K562 (cell line): ENCODE results near the gene MYCL. TPM values are rescaled to one million over a fixed set of nuclear protein-coding genes. Genes with fewer than 3 reads are reported as not detected.
A peak's percentile ranks its signal among the peaks of the same experiment; 100 is the strongest.

Experiments
- ATAC-seq: fragments of 200-7000 bp; cut with Tn5 transposase; 3 replicates; pipeline ENCODE4 v1.9.1; 2020; ENCODE audit warnings: moderate library complexity
- BruUV-seq: library from RNA; stranded (reverse); fragments of 400-500 nt; replicated peaks from 2 replicates; lab custom pipeline; 2021; lab: Mats Ljungman, UMichigan
- CTCF ChIA-PET: fragments of 300-600 bp; formaldehyde crosslinking; extraction: SDS; loops from one replicate; lab custom pipeline; 2021; ENCODE audit warnings: low intra/inter-chr PET ratio; lab: Yijun Ruan, JAX
- POLR2A ChIA-PET: fragments of 300-600, 350-650 bp; sonication (Branson Sonifier 250); formaldehyde crosslinking; extraction: SDS; loops from one replicate; lab custom pipeline; 2021; ENCODE audit warnings: antibody characterized with exemption, inconsistent platforms; lab: Yijun Ruan, JAX
- DNase-seq, 4 experiments: peaks; one replicate each; pipeline versions ENCODE4 v3.0.0 to v3.0.0-alpha.2; 2011 to 2018; ENCODE audit warnings: low spot score in 3 of 4, mixed read lengths in 3 of 4; ENCODE audit errors: extremely low read depth in 1 of 4
- FAIRE-seq: peaks from 2 replicates; lab custom pipeline; 2011; peaks lifted over from hg19 to GRCh38; lab: Jason Lieb, UNC
- H2AFZ ChIP-seq: 2 replicates; pipeline ENCODE4 v1.6.0; 2011; ENCODE audit warnings: low read depth, low read length, control low read depth, inconsistent platforms
- H3K27ac ChIP-seq: fragments of 200-600 bp; 3 replicates; pipeline ENCODE4 v1.8.0; 2011; ENCODE audit warnings: low read depth, mild to moderate bottlenecking, control low read depth, inconsistent platforms, low read length, moderate library complexity, mixed read lengths; ENCODE audit errors: extremely low read depth
- H3K27me3 ChIP-seq, 2 experiments: fragments of 300-600 bp in 1 of 2; 2 replicates in 1 of 2; 3 replicates in 1 of 2; pipeline versions ENCODE4 v1.6.0 to v1.8.0; 2011; ENCODE audit warnings: inconsistent platforms in 2 of 2, low read length in 2 of 2, mild to moderate bottlenecking in 1 of 2, mixed read lengths in 1 of 2, moderate library complexity in 1 of 2; ENCODE audit not compliant: control insufficient read depth in 2 of 2, insufficient read depth in 2 of 2
- H3K36me3 ChIP-seq: fragments of 300-600 bp; 3 replicates; pipeline ENCODE4 v1.8.0; 2011; ENCODE audit warnings: mild to moderate bottlenecking, low read length, inconsistent platforms; ENCODE audit not compliant: control insufficient read depth, insufficient read depth
- H3K4me1 ChIP-seq, 2 experiments: fragments of 200-600 bp in 1 of 2; replicated peaks in 1 of 2; 2 replicates in 1 of 2; 3 replicates in 1 of 2; pipeline versions ENCODE4 v1.5.1 to v1.8.0; 2011; ENCODE audit warnings: inconsistent platforms in 2 of 2, low read length in 2 of 2, mild to moderate bottlenecking in 1 of 2, mixed read lengths in 1 of 2, moderate library complexity in 1 of 2; ENCODE audit not compliant: control insufficient read depth in 2 of 2, insufficient read depth in 2 of 2
- H3K4me2 ChIP-seq: 2 replicates; pipeline ENCODE4 v1.6.1; 2011; ENCODE audit warnings: low read length, control low read depth, inconsistent platforms, mixed read lengths; ENCODE audit not compliant: insufficient read depth
- H3K4me3 ChIP-seq: fragments of 200-600 bp; sonication (generic), shearing (Covaris generic); 2 replicates; pipeline ENCODE4 v1.5.1; 2016; ENCODE audit warnings: control low read depth, inconsistent platforms
- H3K79me2 ChIP-seq: fragments of 200-600 bp; 3 replicates; pipeline ENCODE4 v1.8.0; 2011; ENCODE audit warnings: low read length, inconsistent platforms; ENCODE audit not compliant: control insufficient read depth, insufficient read depth
- H3K9ac ChIP-seq, 2 experiments: 2 replicates each; pipeline versions ENCODE4 v1.6.0 to v1.6.1; 2011; ENCODE audit warnings: low read depth in 2 of 2, low read length in 2 of 2, control low read depth in 1 of 2, inconsistent platforms in 1 of 2, mild to moderate bottlenecking in 1 of 2, mixed read lengths in 1 of 2; ENCODE audit not compliant: insufficient read depth in 1 of 2
- H3K9me1 ChIP-seq: one replicate; pipeline ENCODE4 v1.6.0; 2011; ENCODE audit warnings: inconsistent platforms, mild to moderate bottlenecking, low read length, moderate library complexity; ENCODE audit not compliant: control insufficient read depth, insufficient read depth
- H3K9me3 ChIP-seq: replicated peaks from 2 replicates; pipeline ENCODE4 v1.5.1; 2011; ENCODE audit warnings: low read depth, low read length, inconsistent platforms; ENCODE audit not compliant: control insufficient read depth, insufficient read depth
- H4K20me1 ChIP-seq: replicated peaks from 2 replicates; pipeline ENCODE4 v1.6.1; 2011; ENCODE audit warnings: low read length, inconsistent platforms, mixed read lengths; ENCODE audit not compliant: control insufficient read depth, insufficient read depth
- CBX1 ChIP-seq: sonication (generic); IDR thresholded peaks from 2 replicates; pipeline ENCODE4 v1.6.1; 2016; ENCODE audit warnings: antibody characterized with exemption, low read depth, mild to moderate bottlenecking
- ERF ChIP-seq: fragments of 450-650 bp; formaldehyde crosslinking; IDR thresholded peaks from 2 replicates; pipeline ENCODE4 v1.4.0; 2020; ENCODE audit warnings: mild to moderate bottlenecking, mixed read lengths
- NCOA2 ChIP-seq, 2 experiments: fragments of 450-650 bp; IDR thresholded peaks; 2 replicates each; pipeline ENCODE4 v1.6.1; 2018; ENCODE audit warnings: mild to moderate bottlenecking in 2 of 2, moderate library complexity in 1 of 2; ENCODE audit not compliant: partially characterized antibody in 2 of 2
- WGBS: fragments of 100-300 bp; shearing (Covaris generic); methylation state at CpG from one replicate; pipeline ENCODE4 v1.1.6; 2016; ENCODE audit warnings: low coverage, mixed read lengths; ENCODE audit not compliant: insufficient coverage; ENCODE audit errors: missing lambda C conversion rate; 5-methylcytosine and 5-hydroxymethylcytosine counted together
- in situ Hi-C: fragments of 300-500 bp; cut with MboI; formaldehyde crosslinking; loops from 4 replicates; pipeline ENCODE4 v1.15.0; 2018; ENCODE audit warnings: inconsistent platforms, mixed read lengths
- intact Hi-C: fragments of 100-400 bp; cut with micrococcal nuclease; formaldehyde crosslinking; loops from 2 replicates; pipeline ENCODE4 v1.14.2; 2022
- polyA plus RNA-seq, 8 experiments: library from polyadenylated mRNA; depleted of rRNA in 4 of 8; stranded (reverse) in 5 of 8; unstranded in 3 of 8; fragments of >200 nt; fragmentation: Nextera tagmentation in 2 of 8; fragmentation: Illumina TruSeq in 1 of 8; extraction: Ambion mirVana in 2 of 8; extraction: Trizol in 1 of 8; gene quantifications; 2 replicates each; pipeline versions ENCODE4 v1.2.1 to v1.2.3, GENCODE V29; 2011 to 2014; ENCODE audit warnings: inconsistent platforms in 1 of 8, missing spikeins in 1 of 8
- total RNA-seq, 7 experiments: library from RNA; depleted of rRNA in 6 of 7; stranded (reverse); fragments of >200 nt in 6 of 7; fragmentation: Illumina TruSeq in 2 of 7; extraction: Trizol in 2 of 7; gene quantifications; 2 replicates each; pipeline versions ENCODE4 v1.2.1 to v1.2.3, GENCODE V29; 2011 to 2021; ENCODE audit warnings: low replicate concordance in 1 of 7

MYCL gene
- total and polyA plus RNA-seq, 9 of the 15 experiments (the other 6 are each of a cell fraction or from before 2014, with no cell fraction given) = 3.5 to 22.0 (median 12.8) TPM

GRCh38 chr1:39861003-39861402 is 40.7 kb downstream of the MYCL start:
- ATAC-seq = no peak
- H2AFZ ChIP-seq = no peak overlapping the region
- H3K9me1 ChIP-seq = peaks cover 4% of the 10 kb centered on the region
- WGBS = 90% methylated on average over 7 of the region's 7 CpGs
- no peak overlapping the region for H3K9ac ChIP-seq
- no peak for TF ChIP-seq ERF (CRISPR knock-in tag)
- TF ChIP-seq, all 486 proteins: peak for 0
- intact Hi-C loops = no loop called here
- ChIA-PET POLR2A (interaction anchor here (0.6 kb wide), 1 partner anchor 32 kb away, joined by 3 read pairs; no protein-coding TSS in a partner anchor), CTCF (no interaction called here)
- in situ Hi-C loops = no loop called here
- DNase-seq (no peak), FAIRE-seq (no peak)
- no TSS peak for BruUV-seq
- no peak overlapping the region for H3K27ac ChIP-seq
- no peaks in the 10 kb centered on the region for H3K27me3 ChIP-seq
- peaks cover 96% of the 10 kb centered on the region for H3K79me2 ChIP-seq
- peaks cover 3 to 5% of the 10 kb centered on the region in 2 experiments; a peak in 2 of 5 replicates for H3K4me1 ChIP-seq
- peaks cover 72% of the 10 kb centered on the region for H3K36me3 ChIP-seq
- H3K4me3 ChIP-seq = no peak overlapping the region
- H4K20me1 ChIP-seq = peaks cover 10% of the 10 kb centered on the region
- H3K4me2 ChIP-seq = no peak overlapping the region
- no peaks in the 10 kb centered on the region for H3K9me3 ChIP-seq

- H3K9ac ChIP-seq = no peak overlapping the region
- peaks cover 96% of the 10 kb centered on the region for H3K79me2 ChIP-seq
- H3K9me1 ChIP-seq = peaks cover under 1% of the 10 kb centered on the region
- no peak overlapping the region for H2AFZ ChIP-seq
- peak overlapping the region; percentile 16; the same call in 1 of the 3 replicates for H3K27ac ChIP-seq
- FAIRE-seq (no peak), ATAC-seq (no peak), DNase-seq (no peak)
- POLR2A ChIA-PET = interaction anchor here (0.6 to 1.8 kb wide), 5 partner anchors 10 to 381 kb away, joined by 3 to 8 read pairs (median 5); no protein-coding TSS in a partner anchor
- H3K4me1 ChIP-seq = peaks cover 0 to 3% of the 10 kb centered on the region in 2 experiments; a peak in 1 of 5 replicates
- H3K4me3 ChIP-seq = no peak overlapping the region
- H3K9me3 ChIP-seq = no peaks in the 10 kb centered on the region
- no peaks in the 10 kb centered on the region for H3K27me3 ChIP-seq
- WGBS = 83% methylated on average over 7 of the region's 7 CpGs
- TF ChIP-seq CBX1 (no peak), NCOA2 (IDR thresholded peaks at IDR 0.05; ENCODE audit: partially characterized antibody in 2 of 2) (peak in 1 of 2 experiments; percentile 5)
- in situ Hi-C loops = no loop called here
- peaks cover 72% of the 10 kb centered on the region for H3K36me3 ChIP-seq
- no TSS peak for BruUV-seq
- peaks cover 5% of the 10 kb centered on the region for H4K20me1 ChIP-seq
- CTCF ChIA-PET = no interaction called here
- H3K4me2 ChIP-seq = no peak overlapping the region
- intact Hi-C loops = no loop called here
Observed at GRCh38 chr1:39859859-39860812, 41.6 kb downstream of the MYCL start.
